Testis (tissue), 3 donors: ENCODE measurements around the gene ETS2. TPM values are rescaled to one million over a fixed set of nuclear protein-coding genes. Genes with fewer than 3 reads are reported as not detected.
"Not testable (repeated sequence)": the region's sequence is repeated elsewhere in the genome, so short reads cannot be mapped to it uniquely, and the experiment has no call there.

Experiments used
- DNase-seq: peaks from one replicate; pipeline ENCODE4 v3.0.0-alpha.2; 2019
- H3K27ac ChIP-seq, 2 donors: fragments of 200-600 bp; sonication (generic); one replicate each; pipeline ENCODE4 v1.5.1; 2019
- H3K27me3 ChIP-seq: fragments of 200-600 bp; sonication (generic); one replicate; pipeline ENCODE4 v1.5.1; 2019
- H3K36me3 ChIP-seq: fragments of 200-600 bp; sonication (generic); one replicate; pipeline ENCODE4 v1.5.1; 2017; ENCODE audit warnings: low read depth; ENCODE audit errors: missing control alignments
- H3K4me1 ChIP-seq: fragments of 200-600 bp; sonication (generic); one replicate; pipeline ENCODE4 v1.5.1; 2019
- H3K4me3 ChIP-seq, 2 donors: fragments of 200-600 bp; sonication (generic); one replicate each; pipeline ENCODE4 v1.5.1; 2017 to 2019
- H3K9me3 ChIP-seq: fragments of 200-600 bp; sonication (generic); one replicate; pipeline ENCODE4 v1.5.1; 2017
- POLR2A ChIP-seq: fragments of 450-650 bp; IDR thresholded peaks from one replicate; pipeline ENCODE4 v1.6.1; 2017; ENCODE audit warnings: antibody characterized with exemption, mild to moderate bottlenecking, moderate library complexity
- WGBS, 2 donors: methylation state at CpG; one replicate each; pipeline ENCODE4 v1.1.5; 2018; 5-methylcytosine and 5-hydroxymethylcytosine counted together
- intact Hi-C: fragments of 100-400 bp; cut with DNase I; formaldehyde crosslinking; loops from one replicate; pipeline ENCODE4 v1.15.1; 2023; ENCODE audit warnings: low total_unique reads
- polyA plus RNA-seq: library from polyadenylated mRNA; stranded (reverse); fragments of 350-450 nt; fragmentation: Illumina TruSeq; extraction: RNeasy Lipid Tissue Mini Kit (QIAGEN cat#74804); gene quantifications from one replicate; pipeline ENCODE4 v1.2.3, GENCODE V29; 2014; ENCODE audit warnings: low read depth, low replicate concordance; ENCODE audit not compliant: insufficient read depth
- total RNA-seq, 2 donors: library from RNA; depleted of rRNA; stranded (reverse); fragments of >200 nt; gene quantifications; one replicate each; pipeline ENCODE4 v1.2.3, GENCODE V29; 2016
- TF ChIP-seq, protein P1 (sequence below), 3 experiments: fragments of 450-650 bp in 2 of 3; fragments of 200-600 bp in 1 of 3; sonication (generic) in 1 of 3; IDR thresholded peaks; one replicate each; pipeline ENCODE4 v1.5.1; 2016 to 2019; ENCODE audit warnings: antibody characterized with exemption in 3 of 3, mild to moderate bottlenecking in 2 of 3, moderate library complexity in 1 of 3

ETS2 gene
- total and polyA plus RNA-seq, 3 donors from 2014 or later = 13.3 to 19.8 (median 16.2) TPM

DNA sequence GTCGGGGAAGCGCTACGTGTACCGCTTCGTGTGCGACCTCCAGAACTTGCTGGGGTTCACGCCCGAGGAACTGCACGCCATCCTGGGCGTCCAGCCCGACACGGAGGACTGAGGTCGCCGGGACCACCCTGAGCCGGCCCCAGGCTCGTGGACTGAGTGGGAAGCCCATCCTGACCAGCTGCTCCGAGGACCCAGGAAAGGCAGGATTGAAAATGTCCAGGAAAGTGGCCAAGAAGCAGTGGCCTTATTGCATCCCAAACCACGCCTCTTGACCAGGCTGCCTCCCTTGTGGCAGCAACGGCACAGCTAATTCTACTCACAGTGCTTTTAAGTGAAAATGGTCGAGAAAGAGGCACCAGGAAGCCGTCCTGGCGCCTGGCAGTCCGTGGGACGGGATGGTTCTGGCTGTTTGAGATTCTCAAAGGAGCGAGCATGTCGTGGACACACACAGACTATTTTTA lies 17.1 kb downstream of the ETS2 start:
- no peak for DNase-seq
- peak overlapping the region; percentile 32 to 60 for H3K27ac ChIP-seq
- H3K4me1 ChIP-seq = peaks cover 7% of the 10 kb centered on the region
- H3K36me3 ChIP-seq = no peaks in the 10 kb centered on the region
- H3K27me3 ChIP-seq = no peaks in the 10 kb centered on the region
- intact Hi-C loops = no loop called here
- WGBS, 2 donors = 37 to 50% methylated on average over 25 to 26 of the region's 26 CpGs
- no peaks in the 10 kb centered on the region for H3K9me3 ChIP-seq
- no peak overlapping the region for H3K4me3 ChIP-seq
- TF ChIP-seq POLR2A = no peak
- TF ChIP-seq, protein P1, sequence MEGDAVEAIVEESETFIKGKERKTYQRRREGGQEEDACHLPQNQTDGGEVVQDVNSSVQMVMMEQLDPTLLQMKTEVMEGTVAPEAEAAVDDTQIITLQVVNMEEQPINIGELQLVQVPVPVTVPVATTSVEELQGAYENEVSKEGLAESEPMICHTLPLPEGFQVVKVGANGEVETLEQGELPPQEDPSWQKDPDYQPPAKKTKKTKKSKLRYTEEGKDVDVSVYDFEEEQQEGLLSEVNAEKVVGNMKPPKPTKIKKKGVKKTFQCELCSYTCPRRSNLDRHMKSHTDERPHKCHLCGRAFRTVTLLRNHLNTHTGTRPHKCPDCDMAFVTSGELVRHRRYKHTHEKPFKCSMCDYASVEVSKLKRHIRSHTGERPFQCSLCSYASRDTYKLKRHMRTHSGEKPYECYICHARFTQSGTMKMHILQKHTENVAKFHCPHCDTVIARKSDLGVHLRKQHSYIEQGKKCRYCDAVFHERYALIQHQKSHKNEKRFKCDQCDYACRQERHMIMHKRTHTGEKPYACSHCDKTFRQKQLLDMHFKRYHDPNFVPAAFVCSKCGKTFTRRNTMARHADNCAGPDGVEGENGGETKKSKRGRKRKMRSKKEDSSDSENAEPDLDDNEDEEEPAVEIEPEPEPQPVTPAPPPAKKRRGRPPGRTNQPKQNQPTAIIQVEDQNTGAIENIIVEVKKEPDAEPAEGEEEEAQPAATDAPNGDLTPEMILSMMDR (IDR thresholded peaks at IDR 0.05) = no peak

- H3K9me3 ChIP-seq = no peaks in the 10 kb centered on the region
- no peaks in the 10 kb centered on the region for H3K27me3 ChIP-seq
- TF ChIP-seq, protein P1 (IDR thresholded peaks at IDR 0.05) = no peak
- no peak for TF ChIP-seq POLR2A
- H3K36me3 ChIP-seq = no peaks in the 10 kb centered on the region
- 62 to 67% methylated on average over 3 of the region's 3 CpGs for WGBS, 2 donors
- no peak overlapping the region for H3K4me3 ChIP-seq
- H3K4me1 ChIP-seq = peaks cover 7% of the 10 kb centered on the region
- peak overlapping the region in 1 of 2 donors; percentile 53 for H3K27ac ChIP-seq
- no peak for DNase-seq
- intact Hi-C loops = no loop called here
These were observed 18.0 kb downstream of the ETS2 start for GRCh38 chr21:38823737-38824123.

DNA sequence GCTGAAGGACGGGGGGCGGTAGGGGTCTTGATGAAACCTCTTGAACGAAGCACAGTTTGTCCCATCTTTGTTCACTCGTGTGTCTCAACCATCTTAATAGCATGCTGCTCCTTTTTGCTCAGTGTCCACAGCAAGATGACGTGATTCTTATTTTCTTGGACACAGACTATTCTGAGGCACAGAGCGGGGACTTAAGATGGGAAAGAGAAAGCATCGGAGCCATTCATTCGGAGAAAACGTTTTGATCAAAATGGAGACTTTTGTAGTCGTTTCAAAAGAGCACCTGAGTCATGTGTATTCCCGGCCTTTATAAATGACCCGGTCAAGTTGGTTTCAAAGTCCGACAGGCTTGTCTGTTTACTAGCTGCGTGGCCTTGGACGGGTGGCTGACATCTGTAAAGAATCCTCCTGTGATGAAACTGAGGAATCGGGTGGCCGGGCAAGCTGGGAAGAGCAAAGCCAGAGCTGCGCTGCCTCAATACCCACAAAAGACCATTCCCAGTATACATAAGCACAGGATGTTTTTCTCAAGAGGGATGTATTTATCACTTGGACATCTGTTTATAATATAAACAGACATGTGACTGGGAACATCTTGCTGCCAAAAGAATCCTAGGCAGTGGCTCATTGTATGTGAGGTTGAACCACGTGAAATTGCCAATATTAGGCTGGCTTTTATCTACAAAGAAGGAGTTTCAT lies 18.5 kb downstream of the ETS2 start:
- peak overlapping the region; percentile 50 to 53 for H3K27ac ChIP-seq
- DNase-seq = no peak
- H3K36me3 ChIP-seq = no peaks in the 10 kb centered on the region
- 68 to 69% methylated on average over 19 of the region's 19 CpGs for WGBS, 2 donors
- H3K9me3 ChIP-seq = no peaks in the 10 kb centered on the region
- TF ChIP-seq, protein P1 (IDR thresholded peaks at IDR 0.05) = no peak
- TF ChIP-seq POLR2A = no peak
- no peak overlapping the region for H3K4me3 ChIP-seq
- H3K4me1 ChIP-seq = peaks cover 7% of the 10 kb centered on the region
- no peaks in the 10 kb centered on the region for H3K27me3 ChIP-seq
- intact Hi-C loops = no loop called here

DNA sequence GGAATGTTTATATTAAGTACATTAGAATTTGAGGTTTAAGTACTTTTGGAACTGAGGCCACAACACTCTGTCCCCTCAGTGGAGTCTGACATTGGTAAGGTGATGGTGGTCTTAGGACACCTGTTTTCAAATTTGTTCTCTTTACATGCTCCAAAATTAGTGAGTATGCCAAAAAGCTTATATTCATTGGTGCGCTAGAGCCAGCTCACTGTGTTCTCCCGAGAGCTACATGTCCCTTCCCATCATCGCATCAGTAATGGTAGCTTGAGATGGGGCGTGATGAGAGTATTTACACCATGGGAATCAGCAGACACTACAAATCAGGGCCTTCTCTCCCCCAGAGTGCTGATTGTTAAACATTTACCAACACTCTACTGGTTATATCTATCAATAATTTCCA lies 19.5 kb downstream of the ETS2 start:
- peaks cover 7% of the 10 kb centered on the region for H3K4me1 ChIP-seq
- DNase-seq = no peak
- no peaks in the 10 kb centered on the region for H3K27me3 ChIP-seq
- TF ChIP-seq POLR2A = no peak
- TF ChIP-seq, protein P1 (IDR thresholded peaks at IDR 0.05) = no peak
- no peak overlapping the region for H3K27ac ChIP-seq
- no peaks in the 10 kb centered on the region for H3K9me3 ChIP-seq
- intact Hi-C loops = no loop called here
- H3K36me3 ChIP-seq = no peaks in the 10 kb centered on the region
- H3K4me3 ChIP-seq = no peak overlapping the region
- WGBS, 2 donors = 96 to 97% methylated on average over 4 of the region's 4 CpGs

GRCh38 chr21:38825921-38826320 lies 20.2 kb downstream of the ETS2 start:
- H3K4me3 ChIP-seq = no peak overlapping the region
- no peak for DNase-seq
- intact Hi-C loops = no loop called here

DNA sequence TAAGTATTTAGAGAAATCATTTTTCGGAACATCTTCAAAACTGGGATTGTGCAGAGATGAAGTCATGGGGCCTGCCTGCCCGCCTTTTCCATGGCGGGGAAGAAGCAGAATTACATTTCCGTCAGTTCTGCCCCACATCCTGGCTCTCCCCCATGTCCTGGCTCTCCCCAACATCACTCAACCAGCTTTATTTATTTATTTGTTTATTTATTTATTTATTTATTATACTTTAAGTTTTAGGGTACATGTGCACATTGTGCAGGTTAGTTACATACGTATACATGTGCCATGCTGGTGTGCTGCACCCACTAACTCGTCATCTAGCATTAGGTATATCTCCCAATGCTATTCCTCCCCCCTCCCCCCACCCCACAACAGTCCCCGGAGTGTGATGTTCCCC lies 22.4 kb downstream of the ETS2 start:
- WGBS, 2 donors = 92 to 93% methylated on average over 5 to 6 of the region's 7 CpGs
- H3K36me3 ChIP-seq, H3K9me3 ChIP-seq, intact Hi-C loops, H3K4me1 ChIP-seq, DNase-seq, H3K4me3 ChIP-seq, H3K27me3 ChIP-seq, H3K27ac ChIP-seq: not testable (repeated sequence)

More at GRCh38 chr21:38825921-38826320, 20.2 kb downstream of the ETS2 start:
- Histone ChIP-seq H3K27ac (no peak overlapping the region), H3K36me3 (no peaks in the 10 kb centered on the region), H3K4me1 (peaks cover 7% of the 10 kb centered on the region), H3K9me3 (no peaks in the 10 kb centered on the region), H3K27me3 (no peaks in the 10 kb centered on the region)
- 78 to 90% methylated on average over 2 of the region's 2 CpGs for WGBS, 2 donors
- TF ChIP-seq, protein P1 (IDR thresholded peaks at IDR 0.05) = no peak
- no peak for TF ChIP-seq POLR2A
